SK-N-SH (cell line): ENCODE measurements around the gene SLC22A23.

Experiments
- NFIC ChIP-seq: IDR thresholded peaks from 2 replicates; pipeline ENCODE4 v1.4.0; 2012; ENCODE audit warnings: borderline replicate concordance
- NRF1 ChIP-seq: IDR thresholded peaks from 2 replicates; pipeline ENCODE4 v1.6.1; 2012; ENCODE audit warnings: low read depth, mild to moderate bottlenecking, low read length
- RCOR1 ChIP-seq: fragments of 150-350 bp; IDR thresholded peaks from 2 replicates; pipeline ENCODE4 v1.6.1; 2017; ENCODE audit warnings: antibody characterized with exemption, low read length
- TEAD4 ChIP-seq: IDR thresholded peaks from 2 replicates; pipeline ENCODE4 v1.4.0; 2012; ENCODE audit warnings: mild to moderate bottlenecking, borderline replicate concordance; ENCODE audit not compliant: insufficient read depth
- TF ChIP-seq, protein P1 (sequence below): fragments of 200-600 bp; sonication (generic); IDR thresholded peaks from 2 replicates; pipeline ENCODE4 v1.6.1; 2017; ENCODE audit warnings: antibody characterized with exemption, mild to moderate bottlenecking, moderate library complexity
- TF ChIP-seq, protein P2 (sequence below): IDR thresholded peaks from 2 replicates; pipeline ENCODE4 v1.4.0; 2012; ENCODE audit warnings: low read depth, borderline replicate concordance
- TF ChIP-seq, protein P3 (sequence below): IDR thresholded peaks from 2 replicates; pipeline ENCODE4 v1.6.1; 2012; ENCODE audit warnings: mild to moderate bottlenecking, low read depth, low read length, moderate library complexity

DNA sequence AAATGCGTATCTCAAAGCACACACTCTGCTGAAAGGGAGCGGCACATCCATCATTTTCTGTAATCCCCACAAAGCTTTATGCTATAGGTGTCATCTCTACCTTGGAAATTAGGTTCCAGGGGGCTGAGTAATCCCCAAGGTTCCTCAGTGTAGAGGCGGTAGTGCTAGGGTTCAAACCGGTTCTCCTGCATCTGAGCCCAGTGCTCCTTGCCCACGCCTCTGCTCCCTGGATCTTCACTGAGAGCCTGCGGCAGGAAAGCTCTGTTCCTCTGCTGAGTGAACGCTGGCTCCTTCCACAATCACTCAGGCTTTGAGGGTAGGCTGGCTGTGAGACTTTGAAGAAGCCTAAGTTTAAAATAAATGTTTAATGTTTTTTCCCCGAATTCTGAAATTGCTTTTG, 24.9 kb downstream of the SLC22A23 start:
- TF ChIP-seq, protein P1, sequence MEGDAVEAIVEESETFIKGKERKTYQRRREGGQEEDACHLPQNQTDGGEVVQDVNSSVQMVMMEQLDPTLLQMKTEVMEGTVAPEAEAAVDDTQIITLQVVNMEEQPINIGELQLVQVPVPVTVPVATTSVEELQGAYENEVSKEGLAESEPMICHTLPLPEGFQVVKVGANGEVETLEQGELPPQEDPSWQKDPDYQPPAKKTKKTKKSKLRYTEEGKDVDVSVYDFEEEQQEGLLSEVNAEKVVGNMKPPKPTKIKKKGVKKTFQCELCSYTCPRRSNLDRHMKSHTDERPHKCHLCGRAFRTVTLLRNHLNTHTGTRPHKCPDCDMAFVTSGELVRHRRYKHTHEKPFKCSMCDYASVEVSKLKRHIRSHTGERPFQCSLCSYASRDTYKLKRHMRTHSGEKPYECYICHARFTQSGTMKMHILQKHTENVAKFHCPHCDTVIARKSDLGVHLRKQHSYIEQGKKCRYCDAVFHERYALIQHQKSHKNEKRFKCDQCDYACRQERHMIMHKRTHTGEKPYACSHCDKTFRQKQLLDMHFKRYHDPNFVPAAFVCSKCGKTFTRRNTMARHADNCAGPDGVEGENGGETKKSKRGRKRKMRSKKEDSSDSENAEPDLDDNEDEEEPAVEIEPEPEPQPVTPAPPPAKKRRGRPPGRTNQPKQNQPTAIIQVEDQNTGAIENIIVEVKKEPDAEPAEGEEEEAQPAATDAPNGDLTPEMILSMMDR = no peak
- TF ChIP-seq, protein P2, sequence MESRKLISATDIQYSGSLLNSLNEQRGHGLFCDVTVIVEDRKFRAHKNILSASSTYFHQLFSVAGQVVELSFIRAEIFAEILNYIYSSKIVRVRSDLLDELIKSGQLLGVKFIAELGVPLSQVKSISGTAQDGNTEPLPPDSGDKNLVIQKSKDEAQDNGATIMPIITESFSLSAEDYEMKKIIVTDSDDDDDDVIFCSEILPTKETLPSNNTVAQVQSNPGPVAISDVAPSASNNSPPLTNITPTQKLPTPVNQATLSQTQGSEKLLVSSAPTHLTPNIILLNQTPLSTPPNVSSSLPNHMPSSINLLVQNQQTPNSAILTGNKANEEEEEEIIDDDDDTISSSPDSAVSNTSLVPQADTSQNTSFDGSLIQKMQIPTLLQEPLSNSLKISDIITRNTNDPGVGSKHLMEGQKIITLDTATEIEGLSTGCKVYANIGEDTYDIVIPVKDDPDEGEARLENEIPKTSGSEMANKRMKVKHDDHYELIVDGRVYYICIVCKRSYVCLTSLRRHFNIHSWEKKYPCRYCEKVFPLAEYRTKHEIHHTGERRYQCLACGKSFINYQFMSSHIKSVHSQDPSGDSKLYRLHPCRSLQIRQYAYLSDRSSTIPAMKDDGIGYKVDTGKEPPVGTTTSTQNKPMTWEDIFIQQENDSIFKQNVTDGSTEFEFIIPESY = no peak
- TF ChIP-seq NFIC (no peak), NRF1 (no peak), TEAD4 (no peak), RCOR1 (no peak)
- TF ChIP-seq, protein P3, sequence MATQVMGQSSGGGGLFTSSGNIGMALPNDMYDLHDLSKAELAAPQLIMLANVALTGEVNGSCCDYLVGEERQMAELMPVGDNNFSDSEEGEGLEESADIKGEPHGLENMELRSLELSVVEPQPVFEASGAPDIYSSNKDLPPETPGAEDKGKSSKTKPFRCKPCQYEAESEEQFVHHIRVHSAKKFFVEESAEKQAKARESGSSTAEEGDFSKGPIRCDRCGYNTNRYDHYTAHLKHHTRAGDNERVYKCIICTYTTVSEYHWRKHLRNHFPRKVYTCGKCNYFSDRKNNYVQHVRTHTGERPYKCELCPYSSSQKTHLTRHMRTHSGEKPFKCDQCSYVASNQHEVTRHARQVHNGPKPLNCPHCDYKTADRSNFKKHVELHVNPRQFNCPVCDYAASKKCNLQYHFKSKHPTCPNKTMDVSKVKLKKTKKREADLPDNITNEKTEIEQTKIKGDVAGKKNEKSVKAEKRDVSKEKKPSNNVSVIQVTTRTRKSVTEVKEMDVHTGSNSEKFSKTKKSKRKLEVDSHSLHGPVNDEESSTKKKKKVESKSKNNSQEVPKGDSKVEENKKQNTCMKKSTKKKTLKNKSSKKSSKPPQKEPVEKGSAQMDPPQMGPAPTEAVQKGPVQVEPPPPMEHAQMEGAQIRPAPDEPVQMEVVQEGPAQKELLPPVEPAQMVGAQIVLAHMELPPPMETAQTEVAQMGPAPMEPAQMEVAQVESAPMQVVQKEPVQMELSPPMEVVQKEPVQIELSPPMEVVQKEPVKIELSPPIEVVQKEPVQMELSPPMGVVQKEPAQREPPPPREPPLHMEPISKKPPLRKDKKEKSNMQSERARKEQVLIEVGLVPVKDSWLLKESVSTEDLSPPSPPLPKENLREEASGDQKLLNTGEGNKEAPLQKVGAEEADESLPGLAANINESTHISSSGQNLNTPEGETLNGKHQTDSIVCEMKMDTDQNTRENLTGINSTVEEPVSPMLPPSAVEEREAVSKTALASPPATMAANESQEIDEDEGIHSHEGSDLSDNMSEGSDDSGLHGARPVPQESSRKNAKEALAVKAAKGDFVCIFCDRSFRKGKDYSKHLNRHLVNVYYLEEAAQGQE = no peak
